ENCODE results near the gene MRPL54. TPM values are rescaled to one million over a fixed set of nuclear protein-coding genes. Genes with fewer than 3 reads are reported as not detected.

MRPL54 gene
- total RNA-seq, 1 donor from 2014 or later = 120 TPM

DNA sequence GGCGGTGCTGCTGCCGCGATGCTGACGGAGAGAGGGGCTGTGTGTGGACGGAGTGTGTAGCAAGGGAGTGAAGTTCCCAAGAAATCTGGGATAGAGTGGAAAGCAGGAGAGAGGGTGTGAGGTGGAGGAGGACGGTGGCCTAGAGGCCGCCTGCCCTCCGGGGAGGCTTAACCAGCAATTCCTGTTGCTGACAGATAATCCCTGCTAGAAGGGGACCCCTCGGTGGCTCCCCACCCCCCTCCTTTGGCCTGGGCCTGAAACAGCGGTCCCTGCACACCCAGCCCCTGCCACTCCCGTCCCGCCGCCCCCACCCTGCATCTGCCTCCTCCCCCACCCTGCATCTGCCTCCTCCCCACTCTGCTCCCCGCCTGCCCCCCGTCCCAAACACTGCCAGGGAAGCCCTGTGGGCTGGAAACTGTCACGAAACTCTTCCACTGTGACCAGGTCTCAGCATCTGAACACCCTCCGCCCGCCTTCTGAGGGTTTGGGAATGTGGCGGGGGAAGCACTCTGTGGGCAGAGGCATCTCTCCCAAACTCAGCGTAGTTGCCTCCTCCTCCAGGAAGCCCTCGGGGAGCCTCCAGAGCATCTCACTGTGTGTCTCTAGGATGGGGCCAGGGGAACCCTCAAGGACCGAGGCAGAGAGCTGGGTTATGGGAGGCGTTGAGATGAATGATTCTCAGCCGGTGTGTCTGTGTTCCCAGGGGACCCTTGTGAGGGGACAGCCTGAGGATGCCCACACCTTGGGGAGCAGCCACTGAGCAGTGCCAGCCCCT, 40.8 kb downstream of the MRPL54 start:
- no peak for TF ChIP-seq CTCF (IDR thresholded peaks at IDR 0.05; ENCODE audit: insufficient read depth, low read length, poor library complexity, severe bottlenecking)
- Histone ChIP-seq H3K4me3 (ENCODE audit: low read depth, low read length) (no peak overlapping the region), H3K36me3 (ENCODE audit: control insufficient read depth, insufficient read depth, low read length) (no peaks in the 10 kb centered on the region), H3K27me3 (ENCODE audit: control insufficient read depth, insufficient read depth, low read length) (peaks cover 21% of the 10 kb centered on the region)
- no peak for DNase-seq (ENCODE audit: low read depth)

- Histone ChIP-seq H3K27me3 (ENCODE audit: control insufficient read depth, insufficient read depth, low read length) (peaks cover 21% of the 10 kb centered on the region), H3K36me3 (ENCODE audit: control insufficient read depth, insufficient read depth, low read length) (no peaks in the 10 kb centered on the region), H3K4me3 (ENCODE audit: low read depth, low read length) (no peak overlapping the region)
- DNase-seq (ENCODE audit: low read depth) = no peak
- no peak for TF ChIP-seq CTCF (IDR thresholded peaks at IDR 0.05; ENCODE audit: insufficient read depth, low read length, poor library complexity, severe bottlenecking)
Observed at GRCh38 chr19:3803986-3804385, 41.5 kb downstream of the MRPL54 start.

GRCh38 chr19:3804429-3804828, 41.9 kb downstream of the MRPL54 start:
- Histone ChIP-seq H3K4me3 (ENCODE audit: low read depth, low read length) (no peak overlapping the region), H3K27me3 (ENCODE audit: control insufficient read depth, insufficient read depth, low read length) (peaks cover 21% of the 10 kb centered on the region), H3K36me3 (ENCODE audit: control insufficient read depth, insufficient read depth, low read length) (no peaks in the 10 kb centered on the region)
- TF ChIP-seq CTCF (IDR thresholded peaks at IDR 0.05; ENCODE audit: insufficient read depth, low read length, poor library complexity, severe bottlenecking) = no peak
- no peak for DNase-seq (ENCODE audit: low read depth)

DNA sequence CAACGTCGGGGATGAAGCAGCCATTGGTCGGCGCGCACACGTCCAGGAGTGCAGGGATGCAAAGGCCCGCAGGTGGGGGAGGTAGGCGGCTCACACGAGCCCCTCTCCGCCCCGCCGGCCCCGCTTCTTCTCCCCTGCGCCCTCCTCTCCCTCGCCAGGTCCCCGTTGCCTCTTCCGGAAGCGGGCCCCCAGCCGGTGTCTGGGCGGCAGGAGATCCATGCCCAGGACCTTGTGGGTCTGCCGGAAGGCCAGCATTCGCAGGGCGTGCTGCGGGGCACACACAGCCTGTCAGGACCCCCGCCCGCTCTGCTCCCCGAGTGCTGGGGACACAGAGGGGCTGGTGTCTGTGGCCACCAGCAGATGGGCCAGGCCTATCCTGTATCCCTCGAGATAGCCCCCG, 43.4 kb downstream of the MRPL54 start:
- TF ChIP-seq CTCF (IDR thresholded peaks at IDR 0.05; ENCODE audit: insufficient read depth, low read length, poor library complexity, severe bottlenecking) = no peak
- no peak for DNase-seq (ENCODE audit: low read depth)
- Histone ChIP-seq H3K36me3 (ENCODE audit: control insufficient read depth, insufficient read depth, low read length) (no peaks in the 10 kb centered on the region), H3K4me3 (ENCODE audit: low read depth, low read length) (no peak overlapping the region), H3K27me3 (ENCODE audit: control insufficient read depth, insufficient read depth, low read length) (peaks cover 23% of the 10 kb centered on the region)

DNA sequence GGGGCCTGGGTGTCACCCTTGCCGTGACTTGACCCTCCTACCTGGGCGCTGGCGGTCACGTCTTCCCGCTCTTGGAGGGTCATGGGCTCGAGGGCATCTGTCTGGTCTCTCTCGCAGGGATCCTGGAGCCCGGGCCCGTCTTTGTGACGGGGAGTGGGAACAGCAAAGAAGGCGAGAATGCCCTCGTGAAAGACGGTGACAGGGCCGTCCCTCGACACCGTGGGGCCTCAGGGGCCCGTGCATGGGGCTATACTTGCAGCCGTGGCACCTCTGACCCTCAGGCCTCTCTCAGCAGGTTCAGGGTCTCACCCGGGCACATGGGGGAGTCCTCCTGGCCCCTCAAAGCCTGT, 44.6 kb downstream of the MRPL54 start:
- DNase-seq (ENCODE audit: low read depth) = no peak
- Histone ChIP-seq H3K4me3 (ENCODE audit: low read depth, low read length) (no peak overlapping the region), H3K27me3 (ENCODE audit: control insufficient read depth, insufficient read depth, low read length) (peaks cover 12% of the 10 kb centered on the region), H3K36me3 (ENCODE audit: control insufficient read depth, insufficient read depth, low read length) (no peaks in the 10 kb centered on the region)
- TF ChIP-seq CTCF (IDR thresholded peaks at IDR 0.05; ENCODE audit: insufficient read depth, low read length, poor library complexity, severe bottlenecking) = no peak
